Thyroid gland (tissue), 4 donors: ENCODE measurements around the gene KRTAP5-6. TPM values are rescaled to one million over a fixed set of nuclear protein-coding genes. Genes with fewer than 3 reads are reported as not detected.

ENCODE experiments used
- DNase-seq, 2 donors: peaks; one replicate each; pipeline ENCODE4 v3.0.0-alpha.2; 2019
- H3K27ac ChIP-seq, 3 donors: fragments of 200-600 bp; sonication (generic); 1 replicate in 2 of 3; 2 replicates in 1 of 3; pipeline ENCODE4 v1.5.1; 2016 to 2019; ENCODE audit warnings: mild to moderate bottlenecking in 1 of 3, moderate library complexity in 1 of 3
- H3K27me3 ChIP-seq: fragments of 200-600 bp; sonication (generic); one replicate; pipeline ENCODE4 v1.5.1; 2019
- H3K36me3 ChIP-seq, 2 donors: fragments of 200-600 bp; sonication (generic); one replicate each; pipeline ENCODE4 v1.5.1; 2016 to 2019
- H3K4me1 ChIP-seq, 2 donors: fragments of 200-600 bp; sonication (generic); one replicate each; pipeline ENCODE4 v1.5.1; 2017 to 2019
- H3K4me3 ChIP-seq, 3 donors: fragments of 200-600 bp; sonication (generic); replicated peaks in 1 of 3; 1 replicate in 2 of 3; 2 replicates in 1 of 3; pipeline ENCODE4 v1.5.1; 2016; ENCODE audit warnings: mild to moderate bottlenecking in 1 of 3
- H3K9me3 ChIP-seq: fragments of 200-600 bp; sonication (generic); one replicate; pipeline ENCODE4 v1.5.1; 2017
- POLR2A ChIP-seq, 2 donors: fragments of 450-650 bp; IDR thresholded peaks; one replicate each; pipeline ENCODE4 v1.6.1; 2017; ENCODE audit warnings: antibody characterized with exemption in 2 of 2, mild to moderate bottlenecking in 2 of 2, moderate library complexity in 1 of 2
- WGBS, 2 donors: methylation state at CpG; one replicate each; pipeline ENCODE4 v1.1.5; 2017; 5-methylcytosine and 5-hydroxymethylcytosine counted together
- intact Hi-C: fragments of 100-400 bp; cut with DNase I; formaldehyde crosslinking; loops from one replicate; pipeline ENCODE4 v1.15.1; 2023
- total RNA-seq, 4 donors: library from RNA; depleted of rRNA; stranded (reverse); fragments of >200 nt; gene quantifications; one replicate each; pipeline ENCODE4 v1.2.3, GENCODE V29; 2016
- TF ChIP-seq, protein P1 (sequence below), 6 experiments: fragments of 200-600 bp in 3 of 6; fragments of 450-650 bp in 3 of 6; sonication (generic) in 3 of 6; IDR thresholded peaks; one replicate each; pipeline ENCODE4 v1.5.1; 2016 to 2019; ENCODE audit warnings: antibody characterized with exemption in 6 of 6, mild to moderate bottlenecking in 2 of 6, inconsistent platforms in 1 of 6, moderate library complexity in 1 of 6

KRTAP5-6 gene
- total RNA-seq, 4 donors from 2014 or later, result not detected

DNA sequence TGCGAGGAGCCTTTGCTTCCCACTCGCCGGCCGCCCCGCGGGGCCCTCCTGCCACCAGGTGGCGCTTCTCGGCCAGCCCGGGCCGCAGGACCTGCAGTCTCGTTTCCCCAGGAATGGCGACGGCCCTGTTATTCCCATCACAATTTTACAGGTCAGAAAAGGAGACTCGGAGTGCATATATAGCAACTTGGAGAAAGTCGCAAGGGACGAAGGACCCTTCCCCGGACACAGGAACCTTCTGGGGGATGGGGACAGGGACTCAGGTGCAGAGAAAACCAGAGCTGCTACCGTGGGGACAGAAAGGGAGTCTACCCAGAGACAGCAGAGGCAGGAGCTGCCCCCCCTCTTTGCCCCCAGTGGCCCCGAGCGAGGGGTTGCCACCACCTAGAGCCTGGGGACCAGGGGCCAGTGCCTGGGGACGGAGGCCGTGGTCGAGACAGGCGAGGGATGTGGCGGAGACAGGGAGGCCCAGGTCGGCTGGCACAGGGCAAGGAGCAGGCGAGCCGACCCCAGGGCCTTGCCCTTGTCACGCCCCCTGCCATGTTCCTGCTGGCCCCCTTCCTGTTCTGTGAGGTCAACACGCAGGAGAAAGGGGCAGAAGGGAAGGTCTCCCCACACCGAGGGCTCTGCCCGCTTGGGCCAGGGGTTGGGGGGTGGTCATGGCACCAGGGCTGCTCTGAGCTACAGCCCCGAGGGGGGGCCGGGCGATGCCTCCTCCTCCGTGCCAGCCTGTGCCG is 3.5 kb upstream of the KRTAP5-6 start:
- DNase-seq, result peak; percentile 72 to 75
- intact Hi-C loops, result loop anchor here (1.0 to 5.0 kb wide), 2 partner anchors 139 to 459 kb away; no protein-coding TSS in a partner anchor
- H3K4me1 ChIP-seq, result peaks cover 9 to 13% of the 10 kb centered on the region in 2 donors
- peak overlapping the region in 2 of 3 donors; percentile 6 to 37 for H3K4me3 ChIP-seq
- H3K36me3 ChIP-seq, result no peaks in the 10 kb centered on the region
- H3K9me3 ChIP-seq, result no peaks in the 10 kb centered on the region
- WGBS, 2 donors, result 13 to 14% methylated on average over 25 to 33 of the region's 37 CpGs
- no peaks in the 10 kb centered on the region for H3K27me3 ChIP-seq
- H3K27ac ChIP-seq, result peak overlapping the region in 1 of 3 donors; percentile 27
- TF ChIP-seq POLR2A (IDR thresholded peaks at IDR 0.05), result no peak
- TF ChIP-seq, protein P1, sequence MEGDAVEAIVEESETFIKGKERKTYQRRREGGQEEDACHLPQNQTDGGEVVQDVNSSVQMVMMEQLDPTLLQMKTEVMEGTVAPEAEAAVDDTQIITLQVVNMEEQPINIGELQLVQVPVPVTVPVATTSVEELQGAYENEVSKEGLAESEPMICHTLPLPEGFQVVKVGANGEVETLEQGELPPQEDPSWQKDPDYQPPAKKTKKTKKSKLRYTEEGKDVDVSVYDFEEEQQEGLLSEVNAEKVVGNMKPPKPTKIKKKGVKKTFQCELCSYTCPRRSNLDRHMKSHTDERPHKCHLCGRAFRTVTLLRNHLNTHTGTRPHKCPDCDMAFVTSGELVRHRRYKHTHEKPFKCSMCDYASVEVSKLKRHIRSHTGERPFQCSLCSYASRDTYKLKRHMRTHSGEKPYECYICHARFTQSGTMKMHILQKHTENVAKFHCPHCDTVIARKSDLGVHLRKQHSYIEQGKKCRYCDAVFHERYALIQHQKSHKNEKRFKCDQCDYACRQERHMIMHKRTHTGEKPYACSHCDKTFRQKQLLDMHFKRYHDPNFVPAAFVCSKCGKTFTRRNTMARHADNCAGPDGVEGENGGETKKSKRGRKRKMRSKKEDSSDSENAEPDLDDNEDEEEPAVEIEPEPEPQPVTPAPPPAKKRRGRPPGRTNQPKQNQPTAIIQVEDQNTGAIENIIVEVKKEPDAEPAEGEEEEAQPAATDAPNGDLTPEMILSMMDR (IDR thresholded peaks at IDR 0.05), result peak; percentile 58 to 96 (median 86)

DNA sequence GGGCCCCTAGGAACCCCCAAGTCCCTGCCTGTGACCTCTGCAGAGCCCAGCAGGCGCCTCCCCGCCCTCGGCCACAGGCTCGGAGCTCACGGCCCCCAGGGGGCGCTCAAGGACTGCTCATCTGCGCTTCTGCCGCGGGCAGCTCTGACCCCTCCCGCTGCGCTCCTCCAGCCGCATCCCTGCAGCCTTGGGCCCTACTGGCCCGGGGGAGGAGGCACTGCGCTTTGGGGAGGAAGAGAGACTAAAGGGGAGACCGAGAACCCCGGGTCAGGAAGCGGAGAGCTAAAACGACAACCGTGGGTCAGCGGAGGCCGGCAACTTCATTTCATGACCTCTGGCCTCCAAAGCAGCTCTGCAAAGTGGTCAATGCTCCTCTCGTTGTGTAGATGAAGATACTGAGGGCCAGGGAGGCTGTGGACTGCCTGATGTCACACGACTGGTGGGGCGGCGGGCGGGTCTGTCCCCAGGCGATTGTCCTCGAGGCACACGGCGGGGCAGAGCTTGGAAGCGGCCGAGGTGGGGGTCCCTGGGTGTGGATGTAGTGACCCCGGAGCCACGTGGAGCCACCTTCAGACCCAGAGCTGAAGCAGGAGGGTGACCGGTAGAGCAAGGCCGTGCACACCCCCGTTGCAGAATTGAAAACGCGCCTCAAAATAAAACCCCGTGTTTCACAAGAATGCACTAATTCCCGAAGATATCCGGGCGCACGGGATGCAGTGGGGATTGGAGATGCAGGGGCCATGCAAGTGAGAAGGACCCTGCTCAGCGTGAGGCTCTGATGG is 2.7 kb upstream of the KRTAP5-6 start:
- H3K4me3 ChIP-seq, result peak overlapping the region in 1 of 3 donors; percentile 37
- TF ChIP-seq, protein P1 (IDR thresholded peaks at IDR 0.05), result peak; percentile 62 to 93 (median 88)
- no peak for TF ChIP-seq POLR2A (IDR thresholded peaks at IDR 0.05)
- 61 to 88% methylated on average over 19 to 25 of the region's 45 CpGs for WGBS, 2 donors
- intact Hi-C loops, result loop anchor here (5.0 kb wide), 1 partner anchor 458 kb away; no protein-coding TSS in a partner anchor
- H3K27me3 ChIP-seq, result no peaks in the 10 kb centered on the region
- peak overlapping the region in 1 of 3 donors; percentile 27 for H3K27ac ChIP-seq
- DNase-seq, result peak; percentile 77 to 80
- H3K36me3 ChIP-seq, result no peaks in the 10 kb centered on the region
- H3K4me1 ChIP-seq, result peaks cover 9 to 13% of the 10 kb centered on the region in 2 donors
- no peaks in the 10 kb centered on the region for H3K9me3 ChIP-seq

DNA sequence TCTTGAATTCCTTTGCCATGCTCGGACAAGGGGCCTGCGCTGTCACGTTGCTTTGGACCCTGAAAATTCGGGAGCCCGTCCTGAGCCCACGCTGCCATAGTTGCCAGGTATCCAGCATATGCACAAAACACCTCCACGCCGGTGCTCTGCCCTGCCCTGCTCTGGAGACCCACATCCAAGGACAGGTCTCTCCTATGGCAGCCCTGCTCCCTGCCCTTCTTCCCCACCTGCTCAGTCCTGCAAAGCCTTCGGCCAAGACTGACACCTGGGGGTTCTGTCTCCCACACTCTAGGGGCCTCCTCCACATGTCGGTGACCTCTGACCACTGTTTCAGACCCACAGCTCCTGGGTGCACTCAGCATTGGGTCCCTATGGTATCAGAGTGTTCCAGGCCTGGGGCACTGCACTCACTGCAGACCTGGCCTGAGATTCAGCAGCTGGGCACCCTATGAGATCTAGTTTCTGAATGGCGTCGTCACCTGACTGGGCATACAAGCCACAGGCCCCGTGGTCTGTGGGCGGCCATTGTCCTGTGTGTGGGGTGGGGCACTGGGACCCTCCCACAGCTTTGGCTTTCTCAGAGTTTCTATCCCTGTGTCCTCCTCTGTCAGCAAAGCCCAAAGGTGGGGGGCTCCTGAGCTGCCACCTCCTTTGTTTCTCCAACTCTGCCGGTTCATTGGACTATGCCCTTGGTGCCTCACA is 2.0 kb upstream of the KRTAP5-6 start:
- H3K4me1 ChIP-seq, result peaks cover 9 to 13% of the 10 kb centered on the region in 2 donors
- intact Hi-C loops, result loop anchor here (5.0 kb wide), 1 partner anchor 457 kb away; no protein-coding TSS in a partner anchor
- no peak for DNase-seq
- no peaks in the 10 kb centered on the region for H3K36me3 ChIP-seq
- H3K4me3 ChIP-seq, result no peak overlapping the region
- 93 to 97% methylated on average over 10 to 14 of the region's 15 CpGs for WGBS, 2 donors
- no peaks in the 10 kb centered on the region for H3K27me3 ChIP-seq
- H3K9me3 ChIP-seq, result no peaks in the 10 kb centered on the region
- TF ChIP-seq POLR2A (IDR thresholded peaks at IDR 0.05), result no peak
- TF ChIP-seq, protein P1 (IDR thresholded peaks at IDR 0.05), result no peak
- H3K27ac ChIP-seq, result no peak overlapping the region

DNA sequence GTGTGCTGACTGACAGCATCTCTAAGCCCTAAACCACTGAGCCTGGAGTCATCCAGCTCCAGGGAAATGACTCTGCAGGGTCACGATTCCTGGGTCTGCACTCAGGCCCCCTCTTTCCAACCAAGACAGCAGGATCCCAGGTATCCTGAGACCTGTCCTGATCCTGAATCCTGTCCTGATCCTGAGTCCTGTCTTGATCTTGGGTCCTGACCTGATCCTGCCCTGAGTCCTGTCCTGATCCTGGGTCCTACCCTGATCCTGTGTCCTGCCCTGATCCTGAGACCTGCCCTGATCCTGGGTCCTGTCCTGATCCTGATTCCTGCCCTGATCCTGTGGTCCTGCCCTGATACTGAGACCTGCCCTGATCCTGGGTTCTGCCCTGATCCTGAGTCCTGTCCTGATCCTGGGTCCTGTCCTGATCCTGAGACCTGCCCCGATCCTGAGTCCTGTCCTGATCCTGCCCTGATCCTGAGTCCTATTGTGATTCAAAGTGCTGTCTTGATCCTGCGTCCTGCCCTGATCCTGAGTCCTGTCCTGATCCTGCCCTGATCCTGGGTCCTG is 1.4 kb upstream of the KRTAP5-6 start:
- intact Hi-C loops, result no loop called here
- WGBS, 2 donors, result 95 to 97% methylated on average over 3 of the region's 3 CpGs
- DNase-seq, result no peak

More for the DNA sequence above, 1.4 kb upstream of the KRTAP5-6 start:
- H3K27me3 ChIP-seq, result no peaks in the 10 kb centered on the region
- no peak overlapping the region for H3K27ac ChIP-seq
- no peak for TF ChIP-seq POLR2A (IDR thresholded peaks at IDR 0.05)
- TF ChIP-seq, protein P1 (IDR thresholded peaks at IDR 0.05), result no peak
- H3K9me3 ChIP-seq, result no peaks in the 10 kb centered on the region
- no peak overlapping the region for H3K4me3 ChIP-seq
- H3K36me3 ChIP-seq, result no peaks in the 10 kb centered on the region
- H3K4me1 ChIP-seq, result peaks cover 9 to 13% of the 10 kb centered on the region in 2 donors
